ENCODE results near the gene PHF10. TPM values are rescaled to one million over a fixed set of nuclear protein-coding genes. Genes with fewer than 3 reads are reported as not detected.

PHF10 gene
- total RNA-seq, 1 experiment from 2014 or later, result 6.3 TPM

DNA sequence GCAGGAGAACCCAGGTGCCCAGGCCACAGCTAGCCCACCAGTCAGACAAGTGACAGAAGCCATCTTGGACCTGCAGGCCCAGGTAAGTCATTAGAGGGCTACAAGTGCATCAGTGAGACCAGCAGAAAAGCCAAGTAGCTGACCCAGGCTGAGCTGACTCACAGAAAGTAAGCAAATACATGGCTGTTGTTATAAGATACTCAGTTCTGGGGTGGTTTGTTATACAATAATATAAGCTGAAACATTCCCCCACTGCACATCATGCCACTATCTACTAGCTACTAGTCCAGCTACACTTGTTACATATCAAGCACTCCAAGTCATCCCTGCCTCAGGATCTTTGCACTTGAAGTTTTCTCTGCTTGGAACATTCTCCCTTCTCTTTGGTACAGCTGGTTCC lies 17.0 kb upstream of the PHF10 start:
- Histone ChIP-seq H3K79me2 (ENCODE audit: low read length) (no peaks in the 10 kb centered on the region), H3K9me3 (ENCODE audit: low read length) (no peaks in the 10 kb centered on the region), H3F3A (ENCODE audit: low read length, unreplicated experiment) (no peaks in the 10 kb centered on the region), H4K20me1 (ENCODE audit: low read length) (no peaks in the 10 kb centered on the region), H3K9ac (ENCODE audit: low read length) (no peak overlapping the region), H3K27ac (ENCODE audit: low read length) (no peak overlapping the region), H2AFZ (ENCODE audit: low read length) (no peak overlapping the region), H3K27me3 (ENCODE audit: low read length) (no peaks in the 10 kb centered on the region), H3K9me2 (replicated peaks; ENCODE audit: low read length) (no peaks in the 10 kb centered on the region), H3K4me1 (ENCODE audit: insufficient read depth, low read length) (no peaks in the 10 kb centered on the region), H3K36me3 (ENCODE audit: low read depth, low read length) (no peaks in the 10 kb centered on the region), H3K4me3 (ENCODE audit: low read length) (no peak overlapping the region), H3K4me2 (ENCODE audit: low read length) (no peak overlapping the region)
- intact Hi-C loops (cut with micrococcal nuclease), result no loop called here
- ChIA-PET POLR2A (ENCODE audit: unreplicated experiment) (no interaction called here), CTCF (no interaction called here)
- ATAC-seq (peak; percentile 54), DNase-seq (no peak)
- no TSS peak for BruUV-seq (replicated peaks)
- TF ChIP-seq EZH2phosphoT487 (IDR thresholded peaks at IDR 0.05; ENCODE audit: borderline replicate concordance, low read length) (no peak), CTCF (conservative IDR thresholded peaks at IDR 0.05; ENCODE audit: low read depth, low read length) (no peak), EZH2 (IDR thresholded peaks at IDR 0.05; ENCODE audit: low read length, unreplicated experiment) (no peak)

- BruUV-seq (replicated peaks), result no TSS peak
- no peak for TF ChIP-seq EZH2 (IDR thresholded peaks at IDR 0.05; ENCODE audit: low read length, unreplicated experiment)
- TF ChIP-seq EZH2phosphoT487 (IDR thresholded peaks at IDR 0.05; ENCODE audit: borderline replicate concordance, low read length), result no peak
- no peak for TF ChIP-seq CTCF (conservative IDR thresholded peaks at IDR 0.05; ENCODE audit: low read depth, low read length)
- H3K36me3 ChIP-seq (ENCODE audit: low read depth, low read length), result no peaks in the 10 kb centered on the region
- no peak for ATAC-seq
- intact Hi-C loops (cut with micrococcal nuclease), result no loop called here
- ChIA-PET CTCF (no interaction called here), POLR2A (ENCODE audit: unreplicated experiment) (no interaction called here)
- no peaks in the 10 kb centered on the region for H3K4me1 ChIP-seq (ENCODE audit: insufficient read depth, low read length)
- H3F3A ChIP-seq (ENCODE audit: low read length, unreplicated experiment), result no peaks in the 10 kb centered on the region
- no peak overlapping the region for H3K4me3 ChIP-seq (ENCODE audit: low read length)
- H3K27me3 ChIP-seq (ENCODE audit: low read length), result no peaks in the 10 kb centered on the region
- H2AFZ ChIP-seq (ENCODE audit: low read length), result no peak overlapping the region
- no peaks in the 10 kb centered on the region for H4K20me1 ChIP-seq (ENCODE audit: low read length)
- H3K4me2 ChIP-seq (ENCODE audit: low read length), result no peak overlapping the region
- H3K79me2 ChIP-seq (ENCODE audit: low read length), result no peaks in the 10 kb centered on the region
- H3K9me3 ChIP-seq (ENCODE audit: low read length), result no peaks in the 10 kb centered on the region
- H3K27ac ChIP-seq (ENCODE audit: low read length), result no peak overlapping the region
- DNase-seq, result no peak
- H3K9me2 ChIP-seq (replicated peaks; ENCODE audit: low read length), result no peaks in the 10 kb centered on the region
- H3K9ac ChIP-seq (ENCODE audit: low read length), result no peak overlapping the region
Observed at GRCh38 chr6:169738976-169739529, 14.8 kb upstream of the PHF10 start.

GRCh38 chr6:169738204-169738975 lies 14.1 kb upstream of the PHF10 start:
- Histone ChIP-seq H3K9ac (ENCODE audit: low read length) (no peak overlapping the region), H3K27ac (ENCODE audit: low read length) (no peak overlapping the region), H3F3A (ENCODE audit: low read length, unreplicated experiment) (no peaks in the 10 kb centered on the region), H3K4me2 (ENCODE audit: low read length) (no peak overlapping the region), H3K4me1 (ENCODE audit: insufficient read depth, low read length) (no peaks in the 10 kb centered on the region), H2AFZ (ENCODE audit: low read length) (no peak overlapping the region), H3K79me2 (ENCODE audit: low read length) (no peaks in the 10 kb centered on the region), H3K9me3 (ENCODE audit: low read length) (no peaks in the 10 kb centered on the region), H3K4me3 (ENCODE audit: low read length) (no peak overlapping the region), H3K36me3 (ENCODE audit: low read depth, low read length) (no peaks in the 10 kb centered on the region), H3K9me2 (replicated peaks; ENCODE audit: low read length) (no peaks in the 10 kb centered on the region), H4K20me1 (ENCODE audit: low read length) (no peaks in the 10 kb centered on the region), H3K27me3 (ENCODE audit: low read length) (no peaks in the 10 kb centered on the region)
- no TSS peak for BruUV-seq (replicated peaks)
- ATAC-seq (no peak), DNase-seq (no peak)
- no peak for TF ChIP-seq EZH2phosphoT487 (IDR thresholded peaks at IDR 0.05; ENCODE audit: borderline replicate concordance, low read length)
- no peak for TF ChIP-seq CTCF (conservative IDR thresholded peaks at IDR 0.05; ENCODE audit: low read depth, low read length)
- no peak for TF ChIP-seq EZH2 (IDR thresholded peaks at IDR 0.05; ENCODE audit: low read length, unreplicated experiment)
- ChIA-PET CTCF (no interaction called here), POLR2A (ENCODE audit: unreplicated experiment) (no interaction called here)
- intact Hi-C loops (cut with micrococcal nuclease), result no loop called here

Measured in PC-3 (cell line).